ENCODE results near the gene SPDYA.

The SPDYA gene

GRCh38 chr2:28768952-28769351 lies 41.7 kb upstream of the SPDYA start:
- CTCF ChIA-PET = interaction anchor here (1.2 kb wide), 1 partner anchor 175 kb away, joined by 3 read pairs; no protein-coding TSS in a partner anchor
- no peak for TF ChIP-seq CTCF (IDR thresholded peaks at IDR 0.05; ENCODE audit: control extremely low read depth, extremely low read depth, low read depth, missing control alignments)
- DNase-seq (ENCODE audit: extremely low spot score) = no peak
- POLR2A ChIA-PET = no interaction called here

GRCh38 chr2:28772351-28772750 lies 38.3 kb upstream of the SPDYA start:
- no peak for DNase-seq (ENCODE audit: extremely low spot score)
- ChIA-PET CTCF (interaction anchor here (1.4 kb wide), 1 partner anchor 178 kb away, joined by 3 read pairs; no protein-coding TSS in a partner anchor), POLR2A (no interaction called here)
- no peak for TF ChIP-seq CTCF (IDR thresholded peaks at IDR 0.05; ENCODE audit: control extremely low read depth, extremely low read depth, low read depth, missing control alignments)

- TF ChIP-seq CTCF (IDR thresholded peaks at IDR 0.05; ENCODE audit: control extremely low read depth, extremely low read depth, low read depth, missing control alignments) = no peak
- CTCF ChIA-PET = interaction anchor here (1.1 to 2.5 kb wide), 4 partner anchors 10 to 1093 kb away, joined by 3 to 6 read pairs (median 4); no protein-coding TSS in a partner anchor
- POLR2A ChIA-PET = no interaction called here
Measured at GRCh38 chr2:28776471-28776870, 34.2 kb upstream of the SPDYA start.

GRCh38 chr2:28778392-28778791 lies 32.2 kb upstream of the SPDYA start:
- TF ChIP-seq CTCF (IDR thresholded peaks at IDR 0.05; ENCODE audit: control extremely low read depth, extremely low read depth, low read depth, missing control alignments) = no peak
- ChIA-PET POLR2A (no interaction called here), CTCF (no interaction called here)
- DNase-seq (ENCODE audit: extremely low spot score) = no peak

More at GRCh38 chr2:28776471-28776870, 34.2 kb upstream of the SPDYA start:
- no peak for DNase-seq (ENCODE audit: extremely low spot score)

- TF ChIP-seq CTCF (IDR thresholded peaks at IDR 0.05; ENCODE audit: control extremely low read depth, extremely low read depth, low read depth, missing control alignments) = no peak
- POLR2A ChIA-PET = no interaction called here
- CTCF ChIA-PET = interaction anchor here (1.7 kb wide), 1 partner anchor 17 kb away, joined by 3 read pairs; no protein-coding TSS in a partner anchor
Measured at GRCh38 chr2:28779001-28779400, 31.6 kb upstream of the SPDYA start.

GRCh38 chr2:28780496-28780895 lies 30.1 kb upstream of the SPDYA start:
- TF ChIP-seq CTCF (IDR thresholded peaks at IDR 0.05; ENCODE audit: control extremely low read depth, extremely low read depth, low read depth, missing control alignments) = no peak
- POLR2A ChIA-PET = no interaction called here
- DNase-seq (ENCODE audit: extremely low spot score) = no peak
- CTCF ChIA-PET = interaction anchor here (0.7 to 1.7 kb wide), 3 partner anchors 9 to 20 kb away, joined by 3 to 4 read pairs (median 3); no protein-coding TSS in a partner anchor

More at GRCh38 chr2:28779001-28779400, 31.6 kb upstream of the SPDYA start:
- no peak for DNase-seq (ENCODE audit: extremely low spot score)
